Mesodermal cell (in vitro differentiated cells): Measurements from ENCODE around the gene MOB3B.
"Not testable (repeated sequence)": the region's sequence is repeated elsewhere in the genome, so short reads cannot be mapped to it uniquely, and the experiment has no call there.

Experiments
- H3K27ac ChIP-seq: 2 replicates; pipeline ENCODE4 v1.7.0; 2013; ENCODE audit warnings: mild to moderate bottlenecking, low read depth, low read length, moderate library complexity; ENCODE audit not compliant: severe bottlenecking
- H3K36me3 ChIP-seq: 2 replicates; pipeline ENCODE4 v1.7.1; 2013; ENCODE audit warnings: mild to moderate bottlenecking, low read length, moderate library complexity; ENCODE audit not compliant: control insufficient read depth, insufficient read depth
- H3K4me1 ChIP-seq: one replicate; pipeline ENCODE4 v1.7.1; 2013; ENCODE audit warnings: mild to moderate bottlenecking, low read length; ENCODE audit not compliant: insufficient read depth, control insufficient read depth, poor library complexity, severe bottlenecking
- H3K4me3 ChIP-seq: 2 replicates; pipeline ENCODE4 v1.7.0; 2013; ENCODE audit warnings: low read length, control low read depth, mild to moderate bottlenecking; ENCODE audit not compliant: insufficient read depth, poor library complexity, severe bottlenecking; ENCODE audit errors: extremely low read depth
- H3K9me3 ChIP-seq: 2 replicates; pipeline ENCODE4 v1.7.1; 2013; ENCODE audit warnings: mild to moderate bottlenecking, low read length, moderate library complexity; ENCODE audit not compliant: control insufficient read depth
- WGBS, 2 experiments: methylation state at CpG; one replicate each; pipeline ENCODE4 v1.1.5; 2013; ENCODE audit warnings: missing lambda C conversion rate in 2 of 2; ENCODE audit not compliant: insufficient coverage in 2 of 2; 5-methylcytosine and 5-hydroxymethylcytosine counted together

The MOB3B gene

GRCh38 chr9:27466516-27466915 is 63.1 kb downstream of the MOB3B start:
- not testable (repeated sequence) for H3K27ac ChIP-seq, H3K4me3 ChIP-seq, H3K36me3 ChIP-seq, H3K9me3 ChIP-seq
- H3K4me1 ChIP-seq, result peaks cover 16% of the 10 kb centered on the region
- WGBS, 2 experiments, result no CpG with 5 or more reads among the region's 6 CpGs

- not testable (repeated sequence) for H3K36me3 ChIP-seq, H3K27ac ChIP-seq
These were observed 64.7 kb downstream of the MOB3B start for GRCh38 chr9:27464950-27465349.

GRCh38 chr9:27462846-27463245 is 66.8 kb downstream of the MOB3B start:
- WGBS, 2 experiments, result 78 to 92% methylated on average over 1 to 2 of the region's 2 CpGs

More at GRCh38 chr9:27464950-27465349, 64.7 kb downstream of the MOB3B start:
- not testable (repeated sequence) for H3K4me3 ChIP-seq, H3K9me3 ChIP-seq
- 88% methylated on average over 3 of the region's 3 CpGs for WGBS, 2 experiments
- H3K4me1 ChIP-seq, result peaks cover 12% of the 10 kb centered on the region

DNA sequence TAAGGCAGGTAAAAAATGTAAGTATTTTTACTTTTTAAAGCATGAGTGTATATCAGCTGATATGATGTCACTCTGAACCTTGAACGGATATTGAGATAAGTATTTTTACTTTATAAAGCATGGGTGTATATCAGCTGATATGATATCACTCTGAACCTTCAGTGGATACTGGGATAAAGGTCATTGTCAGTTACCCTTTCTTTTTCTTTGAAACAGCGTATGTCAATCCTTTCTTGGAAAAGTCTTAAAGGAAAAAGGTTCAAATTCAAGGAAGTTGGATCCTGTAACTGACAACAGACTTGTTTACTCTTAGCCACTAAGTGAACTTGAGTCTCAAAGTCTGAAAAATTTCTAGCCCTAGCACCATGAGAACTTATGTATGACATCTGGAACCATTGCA is 67.2 kb downstream of the MOB3B start:
- WGBS, 2 experiments, result 100% methylated on average over 2 of the region's 2 CpGs; no CpG with 5 or more reads in 1 of the 2 experiments
- Histone ChIP-seq H3K9me3 (no peaks in the 10 kb centered on the region), H3K4me3 (no peak overlapping the region), H3K36me3 (no peaks in the 10 kb centered on the region), H3K27ac (no peak overlapping the region), H3K4me1 (peaks cover 17% of the 10 kb centered on the region)

More at GRCh38 chr9:27462846-27463245, 66.8 kb downstream of the MOB3B start:
- Histone ChIP-seq H3K4me1 (peaks cover 15% of the 10 kb centered on the region), H3K27ac (no peak overlapping the region), H3K9me3 (no peaks in the 10 kb centered on the region), H3K36me3 (no peaks in the 10 kb centered on the region), H3K4me3 (no peak overlapping the region)

GRCh38 chr9:27460226-27461023 is 69.2 kb downstream of the MOB3B start:
- Histone ChIP-seq H3K27ac (peak overlapping the region; percentile 57), H3K9me3 (no peaks in the 10 kb centered on the region), H3K4me3 (no peak overlapping the region), H3K36me3 (peaks cover 1% of the 10 kb centered on the region), H3K4me1 (peaks cover 21% of the 10 kb centered on the region)
- 86 to 88% methylated on average over 2 to 3 of the region's 5 CpGs for WGBS, 2 experiments

DNA sequence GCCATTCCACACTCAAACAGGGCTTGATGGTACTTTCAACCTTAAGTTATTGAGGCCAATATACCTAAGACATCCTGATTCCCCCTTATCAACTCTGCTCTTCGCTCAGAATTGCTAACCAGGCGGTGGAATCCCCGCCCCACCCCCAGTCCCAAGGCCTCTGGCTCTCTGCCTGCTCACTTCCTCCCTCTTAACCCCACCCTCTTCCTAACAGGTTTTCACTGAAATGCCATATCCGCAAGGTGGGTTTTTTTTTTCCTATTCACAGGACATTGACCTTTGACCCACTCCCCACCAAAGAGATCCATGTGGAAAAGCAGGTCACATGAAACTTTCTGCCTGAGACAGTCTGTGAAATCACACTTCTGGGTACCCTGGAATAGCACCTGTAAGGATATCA is 72.2 kb downstream of the MOB3B start:
- Histone ChIP-seq H3K4me1 (peaks cover 22% of the 10 kb centered on the region), H3K36me3 (peaks cover 5% of the 10 kb centered on the region), H3K27ac (no peak overlapping the region), H3K9me3 (no peaks in the 10 kb centered on the region), H3K4me3 (no peak overlapping the region)
- 46 to 55% methylated on average over 2 to 4 of the region's 4 CpGs for WGBS, 2 experiments

DNA sequence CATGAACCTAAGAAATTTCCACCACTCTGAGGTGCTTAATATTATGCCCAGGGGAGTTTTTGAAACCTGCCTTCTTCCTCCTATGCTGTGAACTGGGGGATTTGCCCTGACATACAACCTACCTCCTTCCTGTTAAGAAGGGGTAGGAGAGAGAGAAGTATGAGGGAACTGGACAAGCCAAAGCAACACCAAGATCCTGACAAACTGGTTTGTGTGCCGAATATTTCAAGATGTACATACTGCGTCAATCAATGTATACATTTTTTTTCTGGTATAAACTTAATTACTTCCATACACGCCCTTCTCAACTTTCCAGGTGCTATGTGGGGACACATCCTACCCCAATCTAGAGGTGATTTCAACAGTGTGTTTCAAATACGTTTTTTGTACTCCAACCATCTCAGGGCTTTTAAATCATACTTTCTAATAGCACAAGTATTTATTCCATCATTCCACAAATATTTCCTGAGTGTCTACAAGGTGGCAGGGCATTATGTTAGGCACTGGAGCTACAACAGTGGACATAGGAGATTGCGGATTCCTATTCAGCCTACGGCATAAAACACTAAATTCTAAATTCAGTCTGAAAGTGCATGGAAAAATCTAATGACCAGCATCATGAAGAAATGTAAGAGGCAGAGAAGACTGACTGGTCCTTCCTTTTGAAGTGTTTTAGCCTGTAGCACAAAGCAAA is 75.6 kb downstream of the MOB3B start:
- no peak overlapping the region for H3K27ac ChIP-seq
- H3K4me1 ChIP-seq, result peaks cover 12% of the 10 kb centered on the region
- H3K9me3 ChIP-seq, result no peaks in the 10 kb centered on the region
- no peak overlapping the region for H3K4me3 ChIP-seq
- WGBS, 2 experiments, result 91% methylated on average over 4 to 5 of the region's 6 CpGs
- peaks cover 5% of the 10 kb centered on the region for H3K36me3 ChIP-seq

DNA sequence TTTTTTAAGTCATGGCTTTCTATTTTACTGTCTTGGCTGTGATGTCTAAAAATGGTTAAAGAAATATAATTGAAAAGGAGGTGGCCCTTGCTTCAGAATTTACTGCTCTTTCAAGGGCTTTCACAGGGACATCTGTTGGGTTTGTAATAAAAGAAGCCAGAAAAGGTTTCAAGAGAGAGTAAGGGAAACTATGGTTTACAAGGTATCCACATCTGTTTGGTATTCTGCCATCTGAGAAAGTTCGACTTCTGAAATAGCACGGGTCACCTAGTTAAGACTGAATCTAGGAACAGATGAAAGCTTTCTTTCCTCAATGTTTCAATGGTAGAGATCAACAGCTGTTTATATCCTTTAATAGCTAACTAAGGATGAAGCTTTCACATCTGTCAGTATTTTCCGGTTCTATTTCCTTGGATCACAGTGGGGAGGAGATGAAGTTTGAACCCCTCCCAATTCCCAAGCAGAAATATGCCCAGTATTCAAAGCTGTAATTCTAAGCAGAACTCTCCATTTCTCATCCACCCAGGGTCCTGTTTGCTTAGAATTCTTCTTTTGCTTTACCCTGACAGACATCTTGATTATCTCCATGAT is 78.3 kb downstream of the MOB3B start:
- Histone ChIP-seq H3K9me3 (no peaks in the 10 kb centered on the region), H3K36me3 (peaks cover 5% of the 10 kb centered on the region), H3K27ac (no peak overlapping the region), H3K4me1 (peaks cover 6% of the 10 kb centered on the region), H3K4me3 (no peak overlapping the region)
- 88 to 93% methylated on average over 1 to 2 of the region's 3 CpGs for WGBS, 2 experiments

DNA sequence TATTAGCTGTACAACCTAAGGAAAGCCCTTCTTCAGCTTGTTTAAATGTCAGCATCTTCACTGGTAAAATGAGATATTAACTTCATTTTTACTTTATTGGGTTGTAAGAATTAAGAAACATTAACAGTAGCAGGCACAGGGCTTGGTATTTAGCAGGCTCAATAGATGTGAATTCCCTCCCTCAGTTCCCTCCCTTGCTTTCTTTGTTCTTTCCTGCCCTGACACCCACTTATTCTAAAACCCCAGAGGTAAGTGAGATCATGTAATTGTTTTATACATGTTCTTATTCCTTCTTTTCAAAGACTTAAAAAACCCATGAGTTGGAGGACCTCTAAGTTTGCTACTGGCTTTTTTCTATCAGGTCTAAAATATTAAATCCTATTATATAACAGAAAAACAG is 78.9 kb downstream of the MOB3B start:
- no peaks in the 10 kb centered on the region for H3K9me3 ChIP-seq
- no peak overlapping the region for H3K4me3 ChIP-seq
- H3K4me1 ChIP-seq, result peaks cover 6% of the 10 kb centered on the region
- H3K36me3 ChIP-seq, result peaks cover 5% of the 10 kb centered on the region
- H3K27ac ChIP-seq, result no peak overlapping the region

GRCh38 chr9:27448356-27448755 is 81.3 kb downstream of the MOB3B start:
- not testable (repeated sequence) for H3K4me1 ChIP-seq, H3K27ac ChIP-seq, H3K9me3 ChIP-seq, H3K4me3 ChIP-seq, H3K36me3 ChIP-seq
- 89 to 90% methylated on average over 2 to 3 of the region's 3 CpGs for WGBS, 2 experiments
